Ovary (tissue), 9 donors: ENCODE data around the gene ADAMTS6. TPM values are rescaled to one million over a fixed set of nuclear protein-coding genes. Genes with fewer than 3 reads are reported as not detected.

Experiments
- DNase-seq, 5 donors: peaks; one replicate each; pipeline ENCODE4 v3.0.0-alpha.2; 2019 to 2020
- H3K27ac ChIP-seq, 2 donors: fragments of 200-600 bp; one replicate each; pipeline versions ENCODE4 v1.5.1 to v1.8.0; 2019 to 2022
- H3K27me3 ChIP-seq: fragments of 200-600 bp; one replicate; pipeline ENCODE4 v1.8.0; 2022
- H3K36me3 ChIP-seq: fragments of 200-600 bp; sonication (generic); one replicate; pipeline ENCODE4 v1.5.1; 2019
- H3K4me1 ChIP-seq: one replicate; pipeline ENCODE4 v1.8.1; 2013; ENCODE audit warnings: mild to moderate bottlenecking, moderate library complexity; ENCODE audit not compliant: insufficient read depth
- H3K4me3 ChIP-seq: fragments of 200-600 bp; sonication (generic); one replicate; pipeline ENCODE4 v1.5.1; 2017
- H3K9me3 ChIP-seq, 2 donors: fragments of 200-600 bp in 1 of 2; sonication (generic) in 1 of 2; one replicate each; pipeline versions ENCODE4 v1.5.1 to v1.8.1; 2013 to 2019; ENCODE audit warnings: mild to moderate bottlenecking in 1 of 2, moderate library complexity in 1 of 2
- EP300 ChIP-seq: sonication (generic); formaldehyde crosslinking; IDR thresholded peaks from one replicate; pipeline ENCODE4 v1.6.1; 2017; ENCODE audit warnings: antibody characterized with exemption
- POLR2A ChIP-seq: fragments of 450-650 bp; IDR thresholded peaks from one replicate; pipeline ENCODE4 v1.6.1; 2017; ENCODE audit warnings: antibody characterized with exemption, mild to moderate bottlenecking, moderate library complexity
- WGBS, 3 donors: extraction: QIAGEN DNeasy Blood & Tissue Kit in 1 of 3; methylation state at CpG; one replicate each; pipeline versions ENCODE4 v1.1.5 to v1.1.7; 2013 to 2017; 5-methylcytosine and 5-hydroxymethylcytosine counted together
- intact Hi-C, 4 donors: fragments of 100-400 bp; cut with DNase I; formaldehyde crosslinking; loops; one replicate each; pipeline versions ENCODE4 v1.11.0 to v1.15.1; 2022 to 2023
- polyA plus RNA-seq, 2 donors: library from polyadenylated mRNA; stranded (reverse); fragments of 200-250 nt in 1 of 2; fragments of 350-450 nt in 1 of 2; fragmentation: Illumina TruSeq in 1 of 2; extraction: RNeasy Lipid Tissue Mini Kit (QIAGEN cat#74804) in 1 of 2; gene quantifications; one replicate each; pipeline ENCODE4 v1.2.3, GENCODE V29; 2013 to 2014
- total RNA-seq, 7 donors: library from RNA; depleted of rRNA in 2 of 7; stranded (reverse); fragments of >200 nt in 2 of 7; fragmentation: NEBNext Ultra II Directional in 3 of 7; extraction: Animal tissue kit (Norgen Biotek cat#: 25700) in 3 of 7; gene quantifications; one replicate each; pipeline versions ENCODE4 v1.1.0 to v1.2.4, GENCODE V29; 2016 to 2023
- TF ChIP-seq, protein P1 (sequence below), 3 donors: fragments of 450-650 bp in 2 of 3; fragments of 200-600 bp in 1 of 3; IDR thresholded peaks; one replicate each; pipeline versions ENCODE4 v1.5.1 to v1.8.0; 2016 to 2022; ENCODE audit warnings: antibody characterized with exemption in 3 of 3, mild to moderate bottlenecking in 1 of 3
- donor health status: DM: no; HTN: no; CAD: no; lungs with moderate emphysema.
- donor health status: DM: no; HTN: no; CAD: no.
- donor health status: Bipolar disorder and iron deficiency.
- donor health status: DM: yes; HTN: yes; CAD: no.
- donor health status: DM: no; HTN: no; CAD: no.
- donor health status: DM: yes; HTN: yes; CAD: no.

The ADAMTS6 gene
- total and polyA plus RNA-seq, 9 donors, result 0.96 to 7.2 (median 2.2) TPM

DNA sequence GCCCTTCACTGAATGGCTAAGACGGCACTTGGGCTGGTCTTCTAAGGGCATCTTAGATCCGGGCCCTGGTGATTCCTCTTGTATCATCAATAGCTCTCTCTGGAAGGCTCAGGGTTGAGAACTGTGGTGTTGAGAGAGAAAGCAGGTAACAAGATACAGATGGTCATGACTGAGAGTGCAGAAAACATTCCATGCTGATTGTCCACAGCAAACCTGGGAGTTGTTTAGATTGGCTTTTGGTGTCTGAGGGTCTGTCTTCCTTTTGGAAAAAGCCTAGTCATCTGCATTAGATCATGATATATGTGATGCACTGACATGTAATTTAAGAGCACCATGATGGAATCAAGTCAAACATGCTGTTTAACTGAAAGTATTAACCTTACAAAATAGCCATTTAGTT, 331.9 kb downstream of the ADAMTS6 start:
- intact Hi-C loops, result loop anchor here in 1 of 4 donors (5.0 kb wide), 1 partner anchor 418 kb away; no protein-coding TSS in a partner anchor
- H3K4me3 ChIP-seq, result no peak overlapping the region
- no peak for DNase-seq
- no peak for TF ChIP-seq EP300
- TF ChIP-seq, protein P1, sequence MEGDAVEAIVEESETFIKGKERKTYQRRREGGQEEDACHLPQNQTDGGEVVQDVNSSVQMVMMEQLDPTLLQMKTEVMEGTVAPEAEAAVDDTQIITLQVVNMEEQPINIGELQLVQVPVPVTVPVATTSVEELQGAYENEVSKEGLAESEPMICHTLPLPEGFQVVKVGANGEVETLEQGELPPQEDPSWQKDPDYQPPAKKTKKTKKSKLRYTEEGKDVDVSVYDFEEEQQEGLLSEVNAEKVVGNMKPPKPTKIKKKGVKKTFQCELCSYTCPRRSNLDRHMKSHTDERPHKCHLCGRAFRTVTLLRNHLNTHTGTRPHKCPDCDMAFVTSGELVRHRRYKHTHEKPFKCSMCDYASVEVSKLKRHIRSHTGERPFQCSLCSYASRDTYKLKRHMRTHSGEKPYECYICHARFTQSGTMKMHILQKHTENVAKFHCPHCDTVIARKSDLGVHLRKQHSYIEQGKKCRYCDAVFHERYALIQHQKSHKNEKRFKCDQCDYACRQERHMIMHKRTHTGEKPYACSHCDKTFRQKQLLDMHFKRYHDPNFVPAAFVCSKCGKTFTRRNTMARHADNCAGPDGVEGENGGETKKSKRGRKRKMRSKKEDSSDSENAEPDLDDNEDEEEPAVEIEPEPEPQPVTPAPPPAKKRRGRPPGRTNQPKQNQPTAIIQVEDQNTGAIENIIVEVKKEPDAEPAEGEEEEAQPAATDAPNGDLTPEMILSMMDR (IDR thresholded peaks at IDR 0.05), result no peak
- no peak for TF ChIP-seq POLR2A
- 97 to 98% (median 97%) methylated on average over 2 of the region's 2 CpGs for WGBS, 3 donors
- no peaks in the 10 kb centered on the region for H3K27me3 ChIP-seq
- H3K36me3 ChIP-seq, result no peaks in the 10 kb centered on the region
- no peak overlapping the region for H3K27ac ChIP-seq
- H3K4me1 ChIP-seq, result peaks cover 10% of the 10 kb centered on the region
- no peaks in the 10 kb centered on the region for H3K9me3 ChIP-seq

DNA sequence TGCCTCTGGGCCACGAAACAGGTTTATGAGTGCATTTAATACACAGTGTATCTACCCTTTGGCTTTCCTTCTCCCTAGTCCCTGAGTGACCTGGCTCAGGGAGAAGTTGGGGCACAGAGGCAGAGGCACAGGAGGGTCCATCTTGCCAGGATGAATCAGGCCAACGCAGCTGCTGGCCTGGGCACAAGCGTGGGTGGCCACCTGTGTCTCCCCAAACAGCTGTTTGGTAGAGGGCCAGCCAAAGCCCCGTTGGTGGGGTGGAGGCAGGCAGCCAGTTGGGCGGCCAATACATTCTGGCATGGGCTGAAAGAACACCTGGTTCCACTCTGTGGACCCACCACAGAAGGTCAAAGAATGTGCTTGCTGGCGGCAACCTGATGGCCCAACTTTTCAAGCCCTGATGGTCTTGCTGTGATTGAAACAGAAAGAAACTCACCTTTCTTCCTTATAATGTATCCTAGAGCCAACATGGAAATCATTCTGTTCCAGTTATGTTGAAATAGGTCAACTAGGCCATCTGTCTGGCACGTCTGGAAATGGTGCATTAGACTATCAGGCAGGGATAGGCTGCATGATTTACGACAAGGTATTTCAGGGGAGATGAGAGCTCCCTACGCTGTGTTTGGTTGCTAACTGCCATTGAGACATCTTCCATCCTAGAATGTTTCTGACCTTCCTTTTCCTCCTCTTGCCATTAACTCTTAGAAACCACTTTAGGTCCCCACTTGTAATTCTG, 337.4 kb downstream of the ADAMTS6 start:
- H3K4me1 ChIP-seq, result no peaks in the 10 kb centered on the region

GRCh38 chr5:65142511-65143011, 339.2 kb downstream of the ADAMTS6 start:
- no peak overlapping the region for H3K27ac ChIP-seq
- H3K27me3 ChIP-seq, result no peaks in the 10 kb centered on the region
- H3K4me1 ChIP-seq, result no peaks in the 10 kb centered on the region
- TF ChIP-seq POLR2A, result no peak
- TF ChIP-seq, protein P1 (IDR thresholded peaks at IDR 0.05), result no peak
- TF ChIP-seq EP300, result no peak
- intact Hi-C loops, result no loop called here
- H3K9me3 ChIP-seq, result no peaks in the 10 kb centered on the region
- no peak for DNase-seq
- H3K36me3 ChIP-seq, result no peaks in the 10 kb centered on the region
- H3K4me3 ChIP-seq, result no peak overlapping the region
- 48 to 66% (median 58%) methylated on average over 3 of the region's 3 CpGs for WGBS, 3 donors

More for the DNA sequence above, 337.4 kb downstream of the ADAMTS6 start:
- H3K4me3 ChIP-seq, result no peak overlapping the region
- intact Hi-C loops, result loop anchor here in 1 of 4 donors (2.0 kb wide), 1 partner anchor 44 kb away; no protein-coding TSS in a partner anchor
- no peaks in the 10 kb centered on the region for H3K27me3 ChIP-seq
- 78 to 83% (median 78%) methylated on average over 9 of the region's 9 CpGs for WGBS, 3 donors
- no peak for TF ChIP-seq EP300
- no peak for TF ChIP-seq POLR2A
- no peaks in the 10 kb centered on the region for H3K9me3 ChIP-seq
- DNase-seq, result no peak
- no peak overlapping the region for H3K27ac ChIP-seq
- no peaks in the 10 kb centered on the region for H3K36me3 ChIP-seq

GRCh38 chr5:65142016-65142415, 339.7 kb downstream of the ADAMTS6 start:
- H3K27me3 ChIP-seq, result no peaks in the 10 kb centered on the region
- 79 to 84% (median 84%) methylated on average over 2 of the region's 2 CpGs for WGBS, 3 donors
- intact Hi-C loops, result no loop called here

More at GRCh38 chr5:65142016-65142415, 339.7 kb downstream of the ADAMTS6 start:
- Histone ChIP-seq H3K4me3 (no peak overlapping the region), H3K9me3 (no peaks in the 10 kb centered on the region), H3K4me1 (no peaks in the 10 kb centered on the region), H3K36me3 (no peaks in the 10 kb centered on the region), H3K27ac (no peak overlapping the region)
- DNase-seq, result no peak
- TF ChIP-seq POLR2A (no peak), EP300 (no peak)
- TF ChIP-seq, protein P1 (IDR thresholded peaks at IDR 0.05), result no peak
